Right renal pelvis (tissue), 4 donors: ENCODE data around the gene NCMAP. TPM values are rescaled to one million over a fixed set of nuclear protein-coding genes. Genes with fewer than 3 reads are reported as not detected.

Source experiments
- polyA plus RNA-seq, 4 donors: library from polyadenylated mRNA; unstranded; fragments of 120-200 nt; gene quantifications; one replicate each; pipeline ENCODE4 v1.2.1, GENCODE V29; 2013; ENCODE audit not compliant: insufficient read length in 4 of 4

The NCMAP gene
- polyA plus RNA-seq, 4 donors = 0.49 to 0.91 (median 0.62) TPM

Other genes starting within 250 kb of the NCMAP start
- 10 to 100 TPM in 1 of 4 donors, 1 to 10 TPM in 3; 2.1 to 12.1 (median 4.9) TPM for gene GRHL3, start 236.7 kb upstream of the NCMAP start, polyA plus RNA-seq
- gene STPG1, start 142.3 kb upstream of the NCMAP start, polyA plus RNA-seq = 10 to 100 TPM; 10.3 to 13.6 (median 12.1) TPM
- 10 to 100 TPM; 20.1 to 23.0 (median 21.3) TPM for gene NIPAL3, start 140.3 kb upstream of the NCMAP start, polyA plus RNA-seq
- gene RCAN3, start 53.3 kb upstream of the NCMAP start, polyA plus RNA-seq = 10 to 100 TPM in 3 of 4 donors, 1 to 10 TPM in 1; 7.9 to 12.7 (median 12.2) TPM
- 100 to 1,000 TPM; 109 to 146 (median 131) TPM for gene SRRM1, start 87.2 kb downstream of the NCMAP start, polyA plus RNA-seq
- 100 to 1,000 TPM; 183 to 230 (median 222) TPM for gene CLIC4, start 189.4 kb downstream of the NCMAP start, polyA plus RNA-seq